ENCODE measurements around the gene TDRD6. TPM values are rescaled to one million over a fixed set of nuclear protein-coding genes. Genes with fewer than 3 reads are reported as not detected.

TDRD6 gene
- total and polyA plus RNA-seq, 10 of the 15 experiments (the other 5 are each of a cell fraction or from before 2014, with no cell fraction given) = not detected

DNA sequence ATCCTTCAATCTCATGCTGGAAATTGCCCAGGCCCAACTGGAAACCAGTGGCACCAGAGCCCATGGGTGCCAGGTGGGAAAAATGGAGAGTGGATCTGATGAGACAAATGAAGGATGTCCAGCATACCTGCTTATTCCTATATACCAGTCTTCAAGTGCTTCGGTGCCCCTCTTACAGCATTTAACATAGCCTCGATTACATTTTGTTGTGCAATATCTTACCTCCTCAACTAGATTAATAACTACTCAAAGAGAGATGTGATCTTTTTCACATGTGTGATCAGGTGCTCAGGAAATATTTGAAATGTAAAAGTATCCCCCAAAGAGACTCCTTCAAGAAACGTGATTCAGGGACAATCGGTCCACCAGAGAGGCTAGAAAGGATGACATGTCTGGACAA is 54.2 kb downstream of the TDRD6 start:
- TF ChIP-seq NRF1 (conservative IDR thresholded peaks at IDR 0.05; ENCODE audit: low read depth, low read length) = no peak
- TF ChIP-seq GABPA (IDR thresholded peaks at IDR 0.05; ENCODE audit: low read depth) = no peak
- no peak for TF ChIP-seq PRDM15 (CRISPR knock-in tag; IDR thresholded peaks at IDR 0.05)
- no peak for TF ChIP-seq SMAD5 (IDR thresholded peaks at IDR 0.05; ENCODE audit: low read depth)
- no peak for TF ChIP-seq SREBF1 (IDR thresholded peaks at IDR 0.05; ENCODE audit: low read length)
- in situ Hi-C loops (cut with MboI) = no loop called here
- ChIA-PET CTCF (interaction anchor here (1.0 kb wide), 1 partner anchor 14 kb away, joined by 3 read pairs; no protein-coding TSS in a partner anchor), RAD21 (ENCODE audit: unreplicated experiment) (no interaction called here), SMC1A (ENCODE audit: uncharacterized antibody, unreplicated experiment) (no interaction called here), POLR2A (no interaction called here)
- ATAC-seq = no peak
- Histone ChIP-seq H4K20me1 (ENCODE audit: control insufficient read depth, insufficient read depth) (no peaks in the 10 kb centered on the region), H3K79me2 (ENCODE audit: control insufficient read depth, insufficient read depth, low read length) (no peaks in the 10 kb centered on the region), H2AFZ (ENCODE audit: control insufficient read depth, low read depth, low read length) (no peak overlapping the region), H3K36me3 (ENCODE audit: control insufficient read depth in 2 of 2, insufficient read depth in 2 of 2, low read length in 1 of 2) (no peaks in the 10 kb centered on the region), H3K9me3 (replicated peaks; ENCODE audit: control insufficient read depth, insufficient read depth, low read length) (no peaks in the 10 kb centered on the region), H3K4me3 (no peak overlapping the region), H3K9ac (ENCODE audit: control insufficient read depth, insufficient read depth, low read length) (no peak overlapping the region), H3K27me3 (replicated peaks in 1 of 2; ENCODE audit: control insufficient read depth in 2 of 2, insufficient read depth in 2 of 2, low read length in 1 of 2) (no peaks in the 10 kb centered on the region), H3K4me2 (ENCODE audit: control insufficient read depth, insufficient read depth) (no peak overlapping the region), H3K4me1 (ENCODE audit: control insufficient read depth, insufficient read depth, low read length) (no peaks in the 10 kb centered on the region), H3K27ac (ENCODE audit: control insufficient read depth, insufficient read depth) (no peak overlapping the region)
- no peak for DNase-seq (ENCODE audit: low read depth, low spot score)
- 39% methylated on average over 4 of the region's 4 CpGs for WGBS (ENCODE audit: insufficient coverage, insufficient replicate concordance, low lambda C conversion rate, missing lambda C conversion rate)
- intact Hi-C loops (cut with micrococcal nuclease; ENCODE audit: unreplicated experiment) = no loop called here
- FAIRE-seq = no peak
- no TSS peak for BruUV-seq (replicated peaks)
